ENCODE results near the gene FRY.

The FRY gene

DNA sequence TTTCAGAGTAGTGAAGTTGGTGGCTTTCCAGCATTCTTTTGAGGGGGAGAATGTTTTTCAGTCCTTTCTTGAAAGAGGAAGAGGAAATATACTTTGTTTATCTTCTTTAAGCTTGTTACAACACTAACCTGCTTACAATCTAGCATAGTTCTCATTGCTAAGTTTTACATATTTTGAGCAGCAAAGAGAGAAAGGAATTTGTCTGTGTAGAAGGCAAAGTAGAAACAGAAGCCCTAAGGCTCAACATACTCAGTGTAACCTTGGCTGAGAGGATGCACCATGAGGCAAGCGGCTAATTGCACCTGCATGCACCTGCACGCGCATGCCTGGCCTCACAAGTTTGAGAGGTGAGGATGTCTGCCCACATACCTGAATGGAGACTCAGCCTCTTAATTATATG is 2.2 kb downstream of the FRY start (continued):
- TF ChIP-seq ZNF565 (CRISPR knock-in tag; conservative IDR thresholded peaks at IDR 0.05; ENCODE audit: low read depth), result no peak
- no peak for TF ChIP-seq TCF4 (CRISPR knock-in tag; IDR thresholded peaks at IDR 0.05; ENCODE audit: borderline replicate concordance)
- TF ChIP-seq SNAI2 (CRISPR knock-in tag; IDR thresholded peaks at IDR 0.05), result no peak
- no peak for TF ChIP-seq ZFP3 (CRISPR knock-in tag; IDR thresholded peaks at IDR 0.05)

DNA sequence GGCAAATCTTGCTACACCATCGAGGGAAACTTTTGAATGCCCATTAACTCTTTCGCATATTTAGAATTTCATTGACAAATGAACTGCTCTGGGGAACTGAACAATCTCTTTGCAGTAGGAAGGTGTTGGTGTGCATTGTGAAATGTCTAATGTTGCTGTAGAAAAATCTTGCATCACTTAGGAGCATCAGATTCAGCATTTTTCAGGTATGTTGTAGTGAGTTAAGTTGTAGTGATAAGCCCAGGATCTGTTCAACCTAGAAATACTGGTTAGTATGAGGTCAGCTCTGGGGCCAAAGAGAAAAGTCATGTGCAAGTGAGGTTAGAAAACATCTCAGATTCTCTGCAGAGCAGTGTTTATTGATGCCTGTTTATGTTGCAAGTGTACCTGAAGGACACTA is 4.1 kb downstream of the FRY start:
- ATAC-seq, result no peak

DNA sequence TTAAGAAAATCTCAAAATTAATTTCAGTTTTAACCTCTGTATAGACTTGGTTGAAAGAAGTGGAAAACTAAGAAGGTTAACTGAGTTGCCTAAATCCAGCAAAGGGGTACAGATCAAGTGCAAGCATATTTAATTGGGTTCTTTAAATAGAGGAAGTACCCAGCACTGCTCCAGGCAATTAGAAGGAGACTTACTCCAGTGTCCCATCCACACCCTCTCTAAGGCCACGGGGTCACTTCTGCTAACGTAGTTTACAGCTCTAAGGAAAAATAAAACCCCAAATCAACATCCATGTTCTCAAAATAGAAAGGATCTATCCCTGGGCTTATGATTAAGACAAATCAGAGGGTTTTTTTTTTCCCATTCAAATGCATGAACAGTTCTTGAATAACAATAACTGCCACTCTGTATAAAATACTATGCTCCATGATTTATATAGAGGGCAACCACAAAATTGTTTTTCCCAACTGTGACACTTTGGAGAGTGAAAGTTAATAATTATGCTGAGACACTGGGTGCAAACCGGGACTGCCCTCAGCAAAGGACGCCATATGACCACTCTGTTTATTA is 4.6 kb downstream of the FRY start:
- ATAC-seq, result no peak
- TF ChIP-seq ESRRG (CRISPR knock-in tag; IDR thresholded peaks at IDR 0.05), result no peak
- no peak for TF ChIP-seq ZNF70 (CRISPR knock-in tag; IDR thresholded peaks at IDR 0.05)
- TF ChIP-seq TCF4 (CRISPR knock-in tag; IDR thresholded peaks at IDR 0.05; ENCODE audit: borderline replicate concordance), result no peak
- TF ChIP-seq RARB (CRISPR knock-in tag; IDR thresholded peaks at IDR 0.05), result no peak
- TF ChIP-seq PATZ1 (CRISPR knock-in tag; IDR thresholded peaks at IDR 0.05; ENCODE audit: borderline replicate concordance), result no peak
- TF ChIP-seq SNAI2 (CRISPR knock-in tag; IDR thresholded peaks at IDR 0.05), result no peak
- TF ChIP-seq ARNTL (CRISPR knock-in tag; IDR thresholded peaks at IDR 0.05; ENCODE audit: borderline replicate concordance, low read depth), result no peak
- no peak for TF ChIP-seq ZNF565 (CRISPR knock-in tag; conservative IDR thresholded peaks at IDR 0.05; ENCODE audit: low read depth)
- TF ChIP-seq POU6F1 (CRISPR knock-in tag; IDR thresholded peaks at IDR 0.05; ENCODE audit: borderline replicate concordance, low read depth), result no peak
- no peak for TF ChIP-seq CREB5 (CRISPR knock-in tag; IDR thresholded peaks at IDR 0.05; ENCODE audit: low read depth)
- no peak for TF ChIP-seq ISL1 (CRISPR knock-in tag; IDR thresholded peaks at IDR 0.05)
- TF ChIP-seq TOX (CRISPR knock-in tag; IDR thresholded peaks at IDR 0.05; ENCODE audit: borderline replicate concordance), result no peak

More for the DNA sequence above, 4.1 kb downstream of the FRY start:
- TF ChIP-seq BACH2 (CRISPR knock-in tag; IDR thresholded peaks at IDR 0.05; ENCODE audit: borderline replicate concordance), result no peak
- TF ChIP-seq ZFP30 (CRISPR knock-in tag; IDR thresholded peaks at IDR 0.05), result no peak
- TF ChIP-seq ARNTL (CRISPR knock-in tag; IDR thresholded peaks at IDR 0.05; ENCODE audit: borderline replicate concordance, low read depth), result no peak
- no peak for TF ChIP-seq ZNF8 (CRISPR knock-in tag; IDR thresholded peaks at IDR 0.05)
- no peak for TF ChIP-seq TCF4 (CRISPR knock-in tag; IDR thresholded peaks at IDR 0.05; ENCODE audit: borderline replicate concordance)

DNA sequence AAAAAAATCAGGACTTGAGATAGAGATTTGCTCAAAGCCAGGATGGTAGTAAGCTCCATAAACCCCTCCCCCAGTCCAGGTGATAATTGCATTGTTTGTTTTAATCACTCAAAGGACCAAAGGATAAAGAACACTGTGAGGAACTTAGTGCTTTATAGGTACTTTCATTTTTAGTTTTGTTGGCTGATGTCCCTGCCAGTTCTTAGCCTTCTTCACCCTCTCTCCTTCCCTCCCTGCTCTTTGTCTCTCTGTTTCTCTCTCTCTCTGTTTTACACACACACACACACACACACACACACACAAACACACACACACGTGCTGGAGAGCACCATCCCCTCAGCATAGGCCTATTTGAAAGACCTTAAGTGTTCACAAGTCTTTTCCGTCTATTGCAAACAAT is 5.2 kb downstream of the FRY start:
- TF ChIP-seq CSDC2 (CRISPR knock-in tag; IDR thresholded peaks at IDR 0.05), result no peak
- TF ChIP-seq ZNF8 (CRISPR knock-in tag; IDR thresholded peaks at IDR 0.05), result no peak
- no peak for TF ChIP-seq OSR1 (CRISPR knock-in tag; IDR thresholded peaks at IDR 0.05)
- TF ChIP-seq ZFP30 (CRISPR knock-in tag; IDR thresholded peaks at IDR 0.05), result no peak
- TF ChIP-seq, protein P1, sequence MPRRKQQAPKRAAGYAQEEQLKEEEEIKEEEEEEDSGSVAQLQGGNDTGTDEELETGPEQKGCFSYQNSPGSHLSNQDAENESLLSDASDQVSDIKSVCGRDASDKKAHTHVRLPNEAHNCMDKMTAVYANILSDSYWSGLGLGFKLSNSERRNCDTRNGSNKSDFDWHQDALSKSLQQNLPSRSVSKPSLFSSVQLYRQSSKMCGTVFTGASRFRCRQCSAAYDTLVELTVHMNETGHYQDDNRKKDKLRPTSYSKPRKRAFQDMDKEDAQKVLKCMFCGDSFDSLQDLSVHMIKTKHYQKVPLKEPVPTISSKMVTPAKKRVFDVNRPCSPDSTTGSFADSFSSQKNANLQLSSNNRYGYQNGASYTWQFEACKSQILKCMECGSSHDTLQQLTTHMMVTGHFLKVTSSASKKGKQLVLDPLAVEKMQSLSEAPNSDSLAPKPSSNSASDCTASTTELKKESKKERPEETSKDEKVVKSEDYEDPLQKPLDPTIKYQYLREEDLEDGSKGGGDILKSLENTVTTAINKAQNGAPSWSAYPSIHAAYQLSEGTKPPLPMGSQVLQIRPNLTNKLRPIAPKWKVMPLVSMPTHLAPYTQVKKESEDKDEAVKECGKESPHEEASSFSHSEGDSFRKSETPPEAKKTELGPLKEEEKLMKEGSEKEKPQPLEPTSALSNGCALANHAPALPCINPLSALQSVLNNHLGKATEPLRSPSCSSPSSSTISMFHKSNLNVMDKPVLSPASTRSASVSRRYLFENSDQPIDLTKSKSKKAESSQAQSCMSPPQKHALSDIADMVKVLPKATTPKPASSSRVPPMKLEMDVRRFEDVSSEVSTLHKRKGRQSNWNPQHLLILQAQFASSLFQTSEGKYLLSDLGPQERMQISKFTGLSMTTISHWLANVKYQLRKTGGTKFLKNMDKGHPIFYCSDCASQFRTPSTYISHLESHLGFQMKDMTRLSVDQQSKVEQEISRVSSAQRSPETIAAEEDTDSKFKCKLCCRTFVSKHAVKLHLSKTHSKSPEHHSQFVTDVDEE (CRISPR knock-in tag; IDR thresholded peaks at IDR 0.05), result no peak
- no peak for TF ChIP-seq CREB5 (CRISPR knock-in tag; IDR thresholded peaks at IDR 0.05; ENCODE audit: low read depth)
- no peak for TF ChIP-seq ESRRG (CRISPR knock-in tag; IDR thresholded peaks at IDR 0.05)
- TF ChIP-seq RARB (CRISPR knock-in tag; IDR thresholded peaks at IDR 0.05), result no peak
- no peak for TF ChIP-seq PPARA (CRISPR knock-in tag; IDR thresholded peaks at IDR 0.05; ENCODE audit: borderline replicate concordance)
- TF ChIP-seq ISL1 (CRISPR knock-in tag; IDR thresholded peaks at IDR 0.05), result no peak
- no peak for TF ChIP-seq POU6F1 (CRISPR knock-in tag; IDR thresholded peaks at IDR 0.05; ENCODE audit: borderline replicate concordance, low read depth)
- no peak for ATAC-seq

All from SK-N-SH treated with all-trans-retinoic acid at 6 μM for 48 hours (cell line).